WTC11 (cell line): Measurements from ENCODE around the gene SIPA1L2. TPM values are rescaled to one million over a fixed set of nuclear protein-coding genes. Genes with fewer than 3 reads are reported as not detected.

ENCODE experiments used
- ATAC-seq: fragments of 200-7000 bp; cut with Tn5 transposase; 2 replicates; pipeline ENCODE4 v1.10.0; 2021; ENCODE audit warnings: mild to moderate bottlenecking, moderate library complexity
- CTCF ChIA-PET: fragments of 300-600 bp; sonication (Branson Sonifier 250); formaldehyde crosslinking; loops from one replicate; lab custom pipeline; 2021; ENCODE audit warnings: antibody characterized with exemption; lab: Charles Lee
- POLR2A ChIA-PET: fragments of 350-600 bp; sonication (Branson Sonifier 250); formaldehyde crosslinking; loops from one replicate; lab custom pipeline; 2021; ENCODE audit warnings: antibody characterized with exemption; lab: Charles Lee
- DNase-seq: peaks from one replicate; pipeline ENCODE4 v3.0.0; 2021; ENCODE audit warnings: low spot score
- H3K27ac Mint-ChIP-seq: 2 replicates; pipeline ENCODE4 v1.8.0; 2021; ENCODE audit warnings: mixed read lengths
- H3K27me3 Mint-ChIP-seq: 2 replicates; pipeline ENCODE4 v1.8.0; 2021; ENCODE audit warnings: low read depth, mild to moderate bottlenecking, moderate library complexity, mixed read lengths
- H3K36me3 Mint-ChIP-seq: 2 replicates; pipeline ENCODE4 v1.8.0; 2021; ENCODE audit warnings: mixed read lengths
- H3K4me1 Mint-ChIP-seq: 2 replicates; pipeline ENCODE4 v1.8.0; 2022; ENCODE audit warnings: mixed read lengths
- H3K4me3 Mint-ChIP-seq: 2 replicates; pipeline ENCODE4 v1.8.0; 2021; ENCODE audit warnings: mild to moderate bottlenecking, moderate library complexity, mixed read lengths
- H3K9me3 Mint-ChIP-seq: 2 replicates; pipeline ENCODE4 v1.8.0; 2021; ENCODE audit warnings: mixed read lengths
- AFF4 ChIP-seq: sonication (generic); formaldehyde crosslinking; IDR thresholded peaks from 2 replicates; pipeline ENCODE4 v1.8.1; 2023; ENCODE audit warnings: mild to moderate bottlenecking, missing genetic modification reagents, borderline replicate concordance
- ATF1 ChIP-seq: sonication (generic); formaldehyde crosslinking; IDR thresholded peaks from 2 replicates; pipeline ENCODE4 v1.8.1; 2023; ENCODE audit warnings: mild to moderate bottlenecking, moderate library complexity, missing genetic modification reagents
- ATF2 ChIP-seq: sonication (generic); formaldehyde crosslinking; IDR thresholded peaks from 2 replicates; pipeline ENCODE4 v1.8.1; 2022; ENCODE audit warnings: low read depth, missing genetic modification reagents, borderline replicate concordance
- CREB1 ChIP-seq: sonication (generic); formaldehyde crosslinking; IDR thresholded peaks from 2 replicates; pipeline ENCODE4 v1.8.0; 2023; ENCODE audit warnings: mild to moderate bottlenecking, missing genetic modification reagents
- CREM ChIP-seq: sonication (generic); formaldehyde crosslinking; IDR thresholded peaks from 2 replicates; pipeline ENCODE4 v1.8.1; 2022; ENCODE audit warnings: mild to moderate bottlenecking, missing genetic modification reagents, moderate library complexity
- EMX1 ChIP-seq: fragments of 250-450 bp; sonication (Bioruptor Pico); IDR thresholded peaks from 2 replicates; pipeline ENCODE4 v1.8.0; 2021; ENCODE audit warnings: mild to moderate bottlenecking
- ESRRA ChIP-seq: sonication (generic); formaldehyde crosslinking; IDR thresholded peaks from 2 replicates; pipeline ENCODE4 v1.8.1; 2022; ENCODE audit warnings: mild to moderate bottlenecking, missing genetic modification reagents, borderline replicate concordance
- FOXK1 ChIP-seq: sonication (generic); formaldehyde crosslinking; IDR thresholded peaks from 2 replicates; pipeline ENCODE4 v1.8.0; 2022; ENCODE audit warnings: mild to moderate bottlenecking, moderate library complexity, missing genetic modification reagents
- FOXP4 ChIP-seq: sonication (generic); formaldehyde crosslinking; IDR thresholded peaks from 2 replicates; pipeline ENCODE4 v1.8.0; 2022; ENCODE audit warnings: mild to moderate bottlenecking, missing genetic modification reagents
- HMGA2 ChIP-seq: fragments of 250-450 bp; sonication (Bioruptor Pico); IDR thresholded peaks from 2 replicates; pipeline ENCODE4 v1.4.0; 2021; ENCODE audit warnings: mild to moderate bottlenecking, moderate library complexity
- KAT7 ChIP-seq: sonication (generic); formaldehyde crosslinking; IDR thresholded peaks from 2 replicates; pipeline ENCODE4 v1.8.1; 2023; ENCODE audit warnings: missing genetic modification reagents, mild to moderate bottlenecking, borderline replicate concordance
- PREB ChIP-seq: sonication (generic); formaldehyde crosslinking; IDR thresholded peaks from 2 replicates; pipeline ENCODE4 v1.8.1; 2022; ENCODE audit warnings: mild to moderate bottlenecking, missing genetic modification reagents, moderate library complexity, borderline replicate concordance
- PRRX2 ChIP-seq: fragments of 250-450 bp; sonication (Bioruptor Pico); IDR thresholded peaks from 2 replicates; pipeline ENCODE4 v1.8.0; 2021; ENCODE audit warnings: mild to moderate bottlenecking
- RORB ChIP-seq: fragments of 250-450 bp; sonication (Bioruptor Pico); IDR thresholded peaks from 2 replicates; pipeline ENCODE4 v1.9.0; 2021; ENCODE audit warnings: mild to moderate bottlenecking
- SMAD4 ChIP-seq: sonication (generic); formaldehyde crosslinking; IDR thresholded peaks from 2 replicates; pipeline ENCODE4 v1.8.0; 2022; ENCODE audit warnings: mild to moderate bottlenecking, missing genetic modification reagents
- TEAD4 ChIP-seq: sonication (generic); formaldehyde crosslinking; IDR thresholded peaks from 2 replicates; pipeline ENCODE4 v1.8.0; 2022; ENCODE audit warnings: mild to moderate bottlenecking, missing genetic modification reagents
- TP53 ChIP-seq: sonication (generic); formaldehyde crosslinking; IDR thresholded peaks from 2 replicates; pipeline ENCODE4 v1.8.1; 2023; ENCODE audit warnings: mild to moderate bottlenecking, missing genetic modification reagents
- ZBTB43 ChIP-seq: sonication (generic); formaldehyde crosslinking; IDR thresholded peaks from 2 replicates; pipeline ENCODE4 v1.8.1; 2023; ENCODE audit warnings: mild to moderate bottlenecking, missing genetic modification reagents
- ZNF138 ChIP-seq: sonication (generic); formaldehyde crosslinking; conservative IDR thresholded peaks from 2 replicates; pipeline ENCODE4 v1.8.1; 2022; ENCODE audit warnings: mild to moderate bottlenecking, moderate library complexity, missing genetic modification reagents
- ZNF232 ChIP-seq: sonication (generic); formaldehyde crosslinking; IDR thresholded peaks from 2 replicates; pipeline ENCODE4 v1.8.0; 2022; ENCODE audit warnings: mild to moderate bottlenecking, missing genetic modification reagents
- total RNA-seq: library from RNA; stranded (reverse); gene quantifications from 3 replicates; pipeline ENCODE4 v1.2.3, GENCODE V29; 2021

The SIPA1L2 gene
- total RNA-seq, 1 experiment from 2014 or later = 14.3 TPM

GRCh38 chr1:232650845-232651244 is 20.9 kb upstream of the SIPA1L2 start:
- no peak for DNase-seq
- no peaks in the 10 kb centered on the region for H3K9me3 Mint-ChIP-seq
- H3K27ac Mint-ChIP-seq = no peak overlapping the region
- ChIA-PET POLR2A (no interaction called here), CTCF (interaction anchor here (1.6 kb wide), 1 partner anchor 23 kb away, joined by 3 read pairs; no protein-coding TSS in a partner anchor)
- ATAC-seq = no peak
- TF ChIP-seq RORB (CRISPR knock-in tag) (no peak), HMGA2 (CRISPR knock-in tag) (no peak), SMAD4 (no peak), TP53 (no peak)
- H3K4me3 Mint-ChIP-seq = no peak overlapping the region
- peaks cover 8% of the 10 kb centered on the region for H3K4me1 Mint-ChIP-seq
- no peaks in the 10 kb centered on the region; the same call in 1 of the 2 replicates for H3K27me3 Mint-ChIP-seq
- no peaks in the 10 kb centered on the region for H3K36me3 Mint-ChIP-seq

- no peaks in the 10 kb centered on the region for H3K9me3 Mint-ChIP-seq
- CTCF ChIA-PET = no interaction called here
- H3K27ac Mint-ChIP-seq = no peak overlapping the region
- no peak for DNase-seq
- peaks cover 5% of the 10 kb centered on the region for H3K4me1 Mint-ChIP-seq
- no peak for ATAC-seq
- H3K4me3 Mint-ChIP-seq = no peak overlapping the region
- no peaks in the 10 kb centered on the region for H3K36me3 Mint-ChIP-seq
- no peak for TF ChIP-seq ZBTB43 (CRISPR knock-in tag)
- TF ChIP-seq CREB1 = no peak
- TF ChIP-seq TP53 = no peak
- no peak for TF ChIP-seq ATF1
- no peak for TF ChIP-seq ZNF138 (CRISPR knock-in tag)
- TF ChIP-seq ESRRA = no peak
- no peak for TF ChIP-seq ZNF232
- TF ChIP-seq TEAD4 = no peak
- no peak for TF ChIP-seq AFF4
- TF ChIP-seq ATF2 (CRISPR knock-in tag) = no peak
- TF ChIP-seq PREB = no peak
- no peak for TF ChIP-seq PRRX2 (CRISPR knock-in tag)
- no peak for TF ChIP-seq FOXP4
- TF ChIP-seq CREM (CRISPR knock-in tag) = no peak
- no peak for TF ChIP-seq FOXK1 (CRISPR knock-in tag)
- TF ChIP-seq HMGA2 (CRISPR knock-in tag) = no peak
- TF ChIP-seq EMX1 (CRISPR knock-in tag) = no peak
- TF ChIP-seq KAT7 (CRISPR knock-in tag) = no peak
- POLR2A ChIA-PET = no interaction called here
- no peaks in the 10 kb centered on the region; the same call in 1 of the 2 replicates for H3K27me3 Mint-ChIP-seq
Observed at GRCh38 chr1:232650418-232650817, 20.5 kb upstream of the SIPA1L2 start.
